ENCODE measurements around the gene ABCA13. TPM values are rescaled to one million over a fixed set of nuclear protein-coding genes. Genes with fewer than 3 reads are reported as not detected.
A peak's percentile ranks its signal among the peaks of the same experiment; 100 is the strongest.

Gene ABCA13
- total RNA-seq, 1 donor from 2014 or later: 0.34 TPM

- H3K4me1 Mint-ChIP-seq (ENCODE audit: low read depth, unreplicated experiment): peaks cover 7% of the 10 kb centered on the region
- no peaks in the 10 kb centered on the region for H3K27me3 ChIP-seq (ENCODE audit: insufficient read depth, low read length)
- H3K4me2 ChIP-seq (ENCODE audit: low read length): no peak overlapping the region
- no peak overlapping the region for H3K4me3 ChIP-seq (ENCODE audit: insufficient read depth, low read depth, low read length)
- no peak overlapping the region for H3K4me3 Mint-ChIP-seq (ENCODE audit: unreplicated experiment)
- H2AFZ ChIP-seq (ENCODE audit: low read depth, low read length): no peak overlapping the region
- no peaks in the 10 kb centered on the region for H4K20me1 ChIP-seq (ENCODE audit: insufficient read depth, low read length)
- no peak for DNase-seq (ENCODE audit: low read depth)
- H3K9ac ChIP-seq (ENCODE audit: low read length): no peak overlapping the region
- H3K36me3 Mint-ChIP-seq (ENCODE audit: low read depth, unreplicated experiment): no peaks in the 10 kb centered on the region
- no peaks in the 10 kb centered on the region for H3K36me3 ChIP-seq (ENCODE audit: insufficient read depth, low read length)
- no peak overlapping the region for H3K27ac Mint-ChIP-seq (ENCODE audit: unreplicated experiment)
- no peaks in the 10 kb centered on the region for H3K27me3 Mint-ChIP-seq (ENCODE audit: low read depth, unreplicated experiment)
- FAIRE-seq: no peak
- H3K9me3 Mint-ChIP-seq (ENCODE audit: unreplicated experiment): no peaks in the 10 kb centered on the region
- H3K9me3 ChIP-seq (ENCODE audit: insufficient read depth, low read depth, low read length): no peaks in the 10 kb centered on the region
- TF ChIP-seq EZH2 (IDR thresholded peaks at IDR 0.05; ENCODE audit: insufficient read depth, low read length) (no peak), CTCF (IDR thresholded peaks at IDR 0.05; ENCODE audit: insufficient read depth, low read depth, low read length) (no peak)
- H3K79me2 ChIP-seq (ENCODE audit: insufficient read depth, low read length): no peaks in the 10 kb centered on the region
- no peak overlapping the region for H3K27ac ChIP-seq (ENCODE audit: low read depth, low read length)
- no peaks in the 10 kb centered on the region for H3K4me1 ChIP-seq (ENCODE audit: insufficient read depth, low read length)
Observed at GRCh38 chr7:48506569-48506968, 335.3 kb downstream of the ABCA13 start.

- no peak overlapping the region for H3K4me3 ChIP-seq (ENCODE audit: insufficient read depth, low read depth, low read length)
- H4K20me1 ChIP-seq (ENCODE audit: insufficient read depth, low read length): no peaks in the 10 kb centered on the region
- no peak for DNase-seq (ENCODE audit: low read depth)
- no peak overlapping the region for H3K27ac Mint-ChIP-seq (ENCODE audit: unreplicated experiment)
- H3K4me1 Mint-ChIP-seq (ENCODE audit: low read depth, unreplicated experiment): no peaks in the 10 kb centered on the region
- no peak for FAIRE-seq
- H3K27ac ChIP-seq (ENCODE audit: low read depth, low read length): no peak overlapping the region
- H2AFZ ChIP-seq (ENCODE audit: low read depth, low read length): no peak overlapping the region
- TF ChIP-seq CTCF (IDR thresholded peaks at IDR 0.05; ENCODE audit: insufficient read depth, low read depth, low read length) (no peak), EZH2 (IDR thresholded peaks at IDR 0.05; ENCODE audit: insufficient read depth, low read length) (no peak)
- H3K79me2 ChIP-seq (ENCODE audit: insufficient read depth, low read length): no peaks in the 10 kb centered on the region
- no peak overlapping the region for H3K4me3 Mint-ChIP-seq (ENCODE audit: unreplicated experiment)
- no peaks in the 10 kb centered on the region for H3K36me3 Mint-ChIP-seq (ENCODE audit: low read depth, unreplicated experiment)
- no peaks in the 10 kb centered on the region for H3K36me3 ChIP-seq (ENCODE audit: insufficient read depth, low read length)
- H3K9me3 ChIP-seq (ENCODE audit: insufficient read depth, low read depth, low read length): no peaks in the 10 kb centered on the region
- no peaks in the 10 kb centered on the region for H3K4me1 ChIP-seq (ENCODE audit: insufficient read depth, low read length)
- peak overlapping the region; percentile 23 for H3K4me2 ChIP-seq (ENCODE audit: low read length)
- no peak overlapping the region for H3K9ac ChIP-seq (ENCODE audit: low read length)
- no peaks in the 10 kb centered on the region for H3K9me3 Mint-ChIP-seq (ENCODE audit: unreplicated experiment)
- H3K27me3 Mint-ChIP-seq (ENCODE audit: low read depth, unreplicated experiment): no peaks in the 10 kb centered on the region
- no peaks in the 10 kb centered on the region for H3K27me3 ChIP-seq (ENCODE audit: insufficient read depth, low read length)
Observed at GRCh38 chr7:48511080-48511479, 339.8 kb downstream of the ABCA13 start.

GRCh38 chr7:48512892-48513291 is 341.6 kb downstream of the ABCA13 start:
- Histone ChIP-seq H3K27ac (ENCODE audit: low read depth, low read length) (no peak overlapping the region), H3K9ac (ENCODE audit: low read length) (no peak overlapping the region), H3K36me3 (ENCODE audit: insufficient read depth, low read length) (no peaks in the 10 kb centered on the region), H3K4me3 (ENCODE audit: insufficient read depth, low read depth, low read length) (no peak overlapping the region), H3K79me2 (ENCODE audit: insufficient read depth, low read length) (no peaks in the 10 kb centered on the region), H3K4me1 (ENCODE audit: insufficient read depth, low read length) (no peaks in the 10 kb centered on the region), H4K20me1 (ENCODE audit: insufficient read depth, low read length) (no peaks in the 10 kb centered on the region), H3K9me3 (ENCODE audit: insufficient read depth, low read depth, low read length) (no peaks in the 10 kb centered on the region), H2AFZ (ENCODE audit: low read depth, low read length) (no peak overlapping the region), H3K4me2 (ENCODE audit: low read length) (no peak overlapping the region), H3K27me3 (ENCODE audit: insufficient read depth, low read length) (no peaks in the 10 kb centered on the region)
- no peaks in the 10 kb centered on the region for H3K9me3 Mint-ChIP-seq (ENCODE audit: unreplicated experiment)
- DNase-seq (ENCODE audit: low read depth) (no peak), FAIRE-seq (no peak)
- TF ChIP-seq EZH2 (IDR thresholded peaks at IDR 0.05; ENCODE audit: insufficient read depth, low read length) (no peak), CTCF (IDR thresholded peaks at IDR 0.05; ENCODE audit: insufficient read depth, low read depth, low read length) (no peak)
- no peaks in the 10 kb centered on the region for H3K27me3 Mint-ChIP-seq (ENCODE audit: low read depth, unreplicated experiment)
- H3K4me3 Mint-ChIP-seq (ENCODE audit: unreplicated experiment): no peak overlapping the region
- no peaks in the 10 kb centered on the region for H3K36me3 Mint-ChIP-seq (ENCODE audit: low read depth, unreplicated experiment)
- no peaks in the 10 kb centered on the region for H3K4me1 Mint-ChIP-seq (ENCODE audit: low read depth, unreplicated experiment)
- H3K27ac Mint-ChIP-seq (ENCODE audit: unreplicated experiment): no peak overlapping the region
